Lower lobe of right lung (tissue), 2 donors: ENCODE data around the gene ALPI. TPM values are rescaled to one million over a fixed set of nuclear protein-coding genes. Genes with fewer than 3 reads are reported as not detected.
"Not testable (repeated sequence)": the region's sequence is repeated elsewhere in the genome, so short reads cannot be mapped to it uniquely, and the experiment has no call there.

Experiments used
- ATAC-seq, 2 donors: fragments of 200-7000 bp; cut with Tn5 transposase; one replicate each; pipeline ENCODE4 v1.9.1; 2020 to 2022; ENCODE audit warnings: mild to moderate bottlenecking in 2 of 2, moderate library complexity in 2 of 2
- DNase-seq: peaks from one replicate; pipeline ENCODE4 v3.0.0-alpha.2; 2020
- H3K27ac ChIP-seq: fragments of 200-600 bp; one replicate; pipeline ENCODE4 v1.8.0; 2022
- H3K27me3 ChIP-seq: fragments of 200-600 bp; one replicate; pipeline ENCODE4 v1.8.0; 2022; ENCODE audit warnings: low read depth
- H3K36me3 ChIP-seq: fragments of 200-600 bp; one replicate; pipeline ENCODE4 v1.8.0; 2022; ENCODE audit warnings: mild to moderate bottlenecking
- H3K4me1 ChIP-seq: fragments of 200-600 bp; one replicate; pipeline ENCODE4 v1.8.0; 2022
- H3K4me3 ChIP-seq: fragments of 200-600 bp; one replicate; pipeline ENCODE4 v1.8.0; 2022; ENCODE audit warnings: mild to moderate bottlenecking
- H3K9me3 ChIP-seq: fragments of 200-600 bp; one replicate; pipeline ENCODE4 v1.8.0; 2022
- intact Hi-C: fragments of 100-400 bp; cut with DNase I; formaldehyde crosslinking; loops from one replicate; pipeline ENCODE4 v1.11.0; 2022
- total RNA-seq: library from RNA; stranded (reverse); fragmentation: NEBNext Ultra II Directional; extraction: Animal tissue kit (Norgen Biotek cat#: 25700); gene quantifications from one replicate; pipeline ENCODE4 v1.2.1, GENCODE V29; 2021
- TF ChIP-seq, protein P1 (sequence below): fragments of 200-600 bp; IDR thresholded peaks from one replicate; pipeline ENCODE4 v1.8.0; 2022; ENCODE audit warnings: antibody characterized with exemption, mild to moderate bottlenecking
- donor health status: DM: no; HTN: yes; CAD: no; lungs with severe emphysema.

ALPI gene
- total RNA-seq, 1 donor from 2014 or later, result not detected

DNA sequence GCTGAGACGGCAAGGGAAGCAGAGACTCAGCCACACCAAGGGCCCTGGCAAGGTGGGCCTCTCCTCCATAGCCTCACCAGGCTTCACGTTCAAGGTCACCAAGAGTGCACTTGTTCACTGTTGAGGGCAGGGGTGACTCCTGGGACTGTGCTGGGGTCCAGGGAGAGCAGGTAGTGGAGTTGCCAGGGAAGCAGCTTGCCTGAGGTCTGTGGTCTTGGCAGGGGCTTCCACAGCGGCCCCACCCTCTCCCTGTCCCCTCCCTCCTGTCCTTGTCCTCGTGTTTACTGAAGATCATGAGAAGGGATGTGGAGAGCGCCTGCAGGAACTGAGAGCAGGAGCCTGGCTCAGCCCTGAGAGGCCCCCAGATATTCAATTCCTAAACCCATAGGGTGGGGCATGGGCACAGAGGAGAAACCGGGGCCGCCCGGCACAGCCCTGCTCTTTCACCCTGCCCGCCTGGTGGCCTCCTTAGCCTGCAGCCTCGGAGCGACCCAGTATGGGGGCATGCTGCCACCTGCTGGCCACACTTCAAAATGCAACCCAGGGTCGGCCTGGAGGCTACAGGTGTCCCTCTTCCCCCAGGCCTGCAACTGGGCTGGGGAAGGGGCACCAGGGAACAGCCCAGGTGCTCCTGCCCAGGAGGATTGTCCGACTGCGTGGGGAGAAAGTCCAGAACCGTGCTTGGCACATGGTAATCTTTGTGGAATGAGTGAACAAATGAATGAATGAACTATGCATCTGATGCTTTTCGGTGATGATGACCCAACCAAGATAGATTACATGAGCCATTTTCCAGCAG lies 15.5 kb upstream of the ALPI start:
- DNase-seq (peak; percentile 89), ATAC-seq (peak; percentile 89 to 92)
- H3K27ac ChIP-seq, intact Hi-C loops, H3K4me3 ChIP-seq, H3K4me1 ChIP-seq, H3K9me3 ChIP-seq, H3K36me3 ChIP-seq: not testable (repeated sequence)
- TF ChIP-seq, protein P1, sequence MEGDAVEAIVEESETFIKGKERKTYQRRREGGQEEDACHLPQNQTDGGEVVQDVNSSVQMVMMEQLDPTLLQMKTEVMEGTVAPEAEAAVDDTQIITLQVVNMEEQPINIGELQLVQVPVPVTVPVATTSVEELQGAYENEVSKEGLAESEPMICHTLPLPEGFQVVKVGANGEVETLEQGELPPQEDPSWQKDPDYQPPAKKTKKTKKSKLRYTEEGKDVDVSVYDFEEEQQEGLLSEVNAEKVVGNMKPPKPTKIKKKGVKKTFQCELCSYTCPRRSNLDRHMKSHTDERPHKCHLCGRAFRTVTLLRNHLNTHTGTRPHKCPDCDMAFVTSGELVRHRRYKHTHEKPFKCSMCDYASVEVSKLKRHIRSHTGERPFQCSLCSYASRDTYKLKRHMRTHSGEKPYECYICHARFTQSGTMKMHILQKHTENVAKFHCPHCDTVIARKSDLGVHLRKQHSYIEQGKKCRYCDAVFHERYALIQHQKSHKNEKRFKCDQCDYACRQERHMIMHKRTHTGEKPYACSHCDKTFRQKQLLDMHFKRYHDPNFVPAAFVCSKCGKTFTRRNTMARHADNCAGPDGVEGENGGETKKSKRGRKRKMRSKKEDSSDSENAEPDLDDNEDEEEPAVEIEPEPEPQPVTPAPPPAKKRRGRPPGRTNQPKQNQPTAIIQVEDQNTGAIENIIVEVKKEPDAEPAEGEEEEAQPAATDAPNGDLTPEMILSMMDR, result peak; percentile 86
- peaks cover 10% of the 10 kb centered on the region for H3K27me3 ChIP-seq

DNA sequence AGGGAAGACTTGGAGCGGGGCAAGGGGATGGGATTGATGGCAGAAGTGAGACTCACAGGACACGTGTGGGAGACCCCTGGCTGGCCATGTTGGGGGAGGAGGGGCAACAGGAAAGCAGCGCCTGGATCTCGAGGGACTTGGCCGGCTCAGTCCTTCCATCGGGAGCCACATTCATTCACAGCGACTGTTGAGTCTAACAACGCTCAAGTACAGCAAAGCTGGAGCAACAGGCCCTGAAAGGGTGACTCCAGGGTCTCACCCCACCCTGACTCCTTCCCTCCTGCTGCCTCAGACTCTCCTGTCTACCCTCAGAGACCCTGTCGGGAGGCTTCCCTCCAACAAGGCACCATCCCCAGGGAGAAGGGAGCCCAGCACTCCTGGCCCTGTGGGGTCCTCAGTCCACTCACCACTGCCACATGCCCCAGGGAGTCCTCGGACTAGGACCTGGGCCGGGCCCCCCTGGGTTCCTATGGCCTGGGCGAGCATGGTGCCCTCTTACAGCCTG lies 14.8 kb upstream of the ALPI start:
- Histone ChIP-seq H3K9me3 (no peaks in the 10 kb centered on the region), H3K27me3 (peaks cover 10% of the 10 kb centered on the region), H3K27ac (no peak overlapping the region), H3K36me3 (no peaks in the 10 kb centered on the region), H3K4me1 (no peaks in the 10 kb centered on the region), H3K4me3 (no peak overlapping the region)
- intact Hi-C loops, result no loop called here
- no peak for ATAC-seq
- peak; percentile 30 for DNase-seq
- TF ChIP-seq, protein P1, result no peak

DNA sequence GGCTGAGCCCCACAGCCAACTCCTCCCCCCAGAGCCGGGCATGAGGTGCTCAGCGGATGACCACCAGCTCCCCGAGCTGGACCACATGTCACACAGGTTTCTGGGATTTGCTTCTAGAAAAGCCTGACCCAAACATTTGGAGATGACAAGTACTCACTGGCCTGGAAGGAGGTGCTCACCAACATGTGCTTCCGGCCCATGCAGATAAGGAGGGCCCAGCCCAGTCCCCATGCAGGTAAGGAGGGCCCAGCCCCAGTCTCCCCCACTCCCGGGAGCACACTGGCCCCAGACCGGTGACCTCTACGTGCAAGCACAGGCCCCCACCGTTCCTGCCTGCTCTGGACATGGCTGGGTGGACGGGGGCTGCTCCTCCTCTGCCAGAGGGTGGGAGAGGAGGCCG lies 14.0 kb upstream of the ALPI start:
- DNase-seq, result peak; percentile 34
- H3K9me3 ChIP-seq, intact Hi-C loops, H3K4me1 ChIP-seq, H3K27ac ChIP-seq, H3K4me3 ChIP-seq, ATAC-seq, H3K36me3 ChIP-seq: not testable (repeated sequence)
- peaks cover 10% of the 10 kb centered on the region for H3K27me3 ChIP-seq

DNA sequence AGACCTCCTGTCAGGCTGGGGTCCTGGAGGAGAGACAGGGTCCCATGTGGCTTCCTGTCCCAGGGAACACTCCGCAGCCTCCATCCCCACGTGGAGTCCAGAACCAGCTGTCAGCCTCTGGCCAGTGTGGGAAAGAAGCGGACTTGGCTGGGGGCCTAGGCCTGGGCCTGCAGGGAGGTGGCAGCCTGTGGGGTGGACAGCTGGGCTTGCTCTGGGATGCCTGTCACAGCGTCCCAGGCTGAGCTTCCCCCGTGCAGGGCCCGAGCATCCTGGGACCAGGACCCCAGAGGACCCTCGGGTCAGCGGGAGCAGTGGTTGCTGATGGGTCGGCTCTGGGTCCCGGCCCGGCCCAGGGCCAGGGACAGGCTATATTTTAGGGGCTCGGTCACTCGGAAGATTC lies 13.5 kb upstream of the ALPI start:
- intact Hi-C loops, ATAC-seq, H3K9me3 ChIP-seq, H3K4me1 ChIP-seq, H3K4me3 ChIP-seq, H3K36me3 ChIP-seq, H3K27ac ChIP-seq: not testable (repeated sequence)
- peaks cover 10% of the 10 kb centered on the region for H3K27me3 ChIP-seq
- peak; percentile 30 for DNase-seq

DNA sequence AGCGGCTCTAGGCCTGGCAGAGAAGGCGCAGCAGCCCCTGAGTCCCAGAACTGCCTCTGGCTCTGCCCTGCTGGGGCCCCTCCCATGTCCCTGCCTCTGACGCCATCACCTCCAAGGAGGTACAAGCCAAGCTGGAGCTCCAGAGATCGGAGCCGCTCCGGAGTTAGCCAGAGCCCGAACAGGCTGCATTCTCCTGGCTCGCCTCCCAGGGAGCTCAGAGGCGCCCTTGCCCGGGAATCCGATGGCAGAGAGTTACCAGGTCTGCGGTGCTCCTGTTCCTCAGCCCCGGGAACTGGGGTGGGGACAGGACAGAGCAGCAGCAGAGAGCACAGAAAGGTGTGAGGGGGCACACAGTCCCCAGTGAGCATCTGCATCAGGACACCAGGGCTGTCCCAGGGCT lies 12.9 kb upstream of the ALPI start:
- H3K4me3 ChIP-seq, H3K4me1 ChIP-seq, H3K9me3 ChIP-seq, H3K36me3 ChIP-seq, ATAC-seq, H3K27ac ChIP-seq, intact Hi-C loops: not testable (repeated sequence)
- peaks cover 10% of the 10 kb centered on the region for H3K27me3 ChIP-seq
- peak; percentile 23 for DNase-seq

DNA sequence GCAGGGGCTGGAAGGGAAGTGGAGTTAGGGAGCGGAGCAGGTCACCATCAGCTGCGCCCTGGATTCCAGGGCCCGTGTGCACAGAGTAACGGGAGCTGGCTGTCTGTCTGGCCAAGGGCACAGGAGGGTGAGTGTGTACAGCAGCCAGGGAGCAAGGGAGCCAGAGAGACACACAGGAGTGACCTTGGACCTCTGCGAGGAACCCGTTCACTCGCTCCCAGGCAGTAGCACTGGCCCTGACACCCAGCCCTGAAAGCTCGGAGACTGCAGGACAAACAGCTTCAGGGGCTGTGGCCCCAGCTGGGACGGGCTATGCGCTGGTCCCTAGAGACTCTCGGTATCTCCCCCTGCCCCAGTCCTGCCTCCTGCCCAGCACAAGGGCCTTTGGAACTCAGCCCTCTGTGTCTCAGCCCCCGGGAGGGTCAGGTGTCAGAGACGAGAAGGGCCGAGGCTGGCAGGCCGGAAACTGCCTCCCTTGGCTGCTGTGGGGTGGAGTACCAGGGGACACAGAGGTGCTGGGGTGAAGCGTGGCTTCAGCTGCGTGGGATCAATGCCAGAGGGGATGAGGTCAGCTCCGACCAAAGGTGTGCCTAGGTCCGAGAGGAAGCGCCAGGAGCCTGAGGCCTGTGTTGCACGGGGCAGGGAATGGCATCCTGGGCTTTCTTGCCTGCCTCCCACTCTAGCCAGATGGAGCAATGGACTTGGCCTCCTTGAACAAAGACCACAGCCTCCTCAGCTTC lies 12.1 kb upstream of the ALPI start:
- H3K4me1 ChIP-seq, intact Hi-C loops, H3K9me3 ChIP-seq, H3K36me3 ChIP-seq, DNase-seq, H3K27ac ChIP-seq, H3K4me3 ChIP-seq, ATAC-seq: not testable (repeated sequence)
- peaks cover 10% of the 10 kb centered on the region for H3K27me3 ChIP-seq

DNA sequence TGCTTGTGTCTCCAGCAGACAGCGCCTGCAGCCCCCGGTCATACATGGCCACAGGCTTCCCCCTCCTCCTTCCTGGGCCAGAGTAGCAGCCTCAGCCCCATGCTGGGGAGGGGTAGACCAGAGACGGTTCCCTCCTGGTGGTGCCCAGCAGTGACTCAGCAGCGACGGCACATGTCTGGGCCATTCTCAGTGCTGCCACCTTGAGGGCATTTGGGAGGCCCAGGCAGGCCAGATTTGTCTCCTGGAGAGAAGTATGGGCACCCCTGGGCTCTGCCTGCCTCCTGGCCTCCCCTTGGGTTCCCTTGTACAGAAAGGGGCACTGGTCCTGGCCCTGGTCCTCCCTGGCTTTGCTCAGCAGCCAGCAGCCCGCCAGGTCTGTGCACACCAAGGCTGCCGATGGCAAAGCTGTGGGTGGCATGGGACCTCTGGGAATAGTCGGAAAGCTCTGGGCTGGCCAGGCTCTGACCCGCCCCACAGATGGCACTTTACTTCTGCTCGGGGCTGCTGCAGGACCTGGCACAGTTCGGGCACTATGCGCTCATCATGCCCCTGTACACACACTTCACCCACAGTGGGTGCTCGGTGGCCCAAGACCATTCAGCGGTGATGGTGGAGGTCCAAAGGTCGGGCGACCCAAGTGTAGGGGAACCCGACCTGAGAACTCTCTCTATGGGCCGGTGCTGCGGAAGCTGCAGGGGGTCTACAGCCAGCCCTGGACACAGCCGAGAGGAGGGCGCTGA lies 11.4 kb upstream of the ALPI start:
- Histone ChIP-seq H3K4me3 (no peak overlapping the region), H3K4me1 (no peaks in the 10 kb centered on the region), H3K27ac (no peak overlapping the region), H3K9me3 (no peaks in the 10 kb centered on the region), H3K27me3 (peaks cover 6% of the 10 kb centered on the region), H3K36me3 (no peaks in the 10 kb centered on the region)
- ATAC-seq (peak; percentile 20 to 27), DNase-seq (peak; percentile 65)
- TF ChIP-seq, protein P1, result peak; percentile 59
- intact Hi-C loops, result no loop called here

DNA sequence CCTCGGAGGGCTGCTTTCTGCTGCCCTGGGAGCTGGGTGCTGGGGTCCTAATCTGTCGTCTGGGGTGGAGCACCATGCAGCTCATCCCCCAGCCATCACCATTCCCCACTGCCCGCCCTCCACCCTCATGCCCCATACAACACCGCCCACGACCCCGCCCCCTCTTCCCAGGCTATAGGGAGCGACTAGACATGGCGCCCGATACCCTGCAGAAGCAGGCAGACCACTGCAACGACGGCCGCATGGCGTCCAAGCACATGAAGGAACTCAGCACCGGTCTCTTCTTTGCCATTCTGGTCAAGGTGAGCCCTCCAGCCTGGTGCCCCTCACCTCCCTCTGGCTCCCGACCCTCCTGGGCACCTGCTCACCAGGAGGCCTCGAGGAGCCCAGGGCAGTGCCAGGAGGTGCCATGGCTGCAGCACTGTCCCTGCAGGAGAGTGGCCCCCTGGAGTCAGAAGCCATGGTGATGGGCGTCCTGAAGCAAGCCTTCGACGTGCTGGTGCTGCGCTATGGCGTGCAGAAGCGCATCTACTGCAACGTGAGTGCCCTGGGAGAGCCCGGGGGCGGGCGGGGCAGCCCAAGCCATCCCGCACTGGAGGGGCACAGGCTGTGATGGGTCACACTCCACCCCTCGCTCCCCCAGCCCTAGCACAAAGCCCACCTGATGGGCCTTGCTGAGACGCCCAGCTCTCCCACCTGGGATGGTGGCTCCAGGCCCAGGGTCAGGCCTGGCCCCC lies 10.6 kb upstream of the ALPI start:
- H3K4me1 ChIP-seq, intact Hi-C loops, H3K36me3 ChIP-seq, DNase-seq, H3K27ac ChIP-seq, H3K4me3 ChIP-seq, ATAC-seq, H3K9me3 ChIP-seq, H3K27me3 ChIP-seq: not testable (repeated sequence)
